Activated CD8-positive, alpha-beta memory T cell treated with anti-CD3 and anti-CD28 coated beads for 36 hours (primary cell): ENCODE results near the gene TDG. TPM values are rescaled to one million over a fixed set of nuclear protein-coding genes. Genes with fewer than 3 reads are reported as not detected.

ENCODE experiments used
- CTCF ChIA-PET: fragments of 350-600 bp; sonication (Branson Sonifier 250); formaldehyde crosslinking; loops from one replicate; lab custom pipeline; 2021; ENCODE audit warnings: antibody characterized with exemption; lab: Charles Lee
- POLR2A ChIA-PET: fragments of 350-600 bp; sonication (Branson Sonifier 250); formaldehyde crosslinking; loops from one replicate; lab custom pipeline; 2021; ENCODE audit warnings: antibody characterized with exemption; lab: Charles Lee
- total RNA-seq, 2 experiments: library from RNA; stranded (reverse); gene quantifications; one replicate each; pipeline ENCODE4 v1.2.3, GENCODE V29; 2021

The TDG gene
- total RNA-seq, 2 experiments from 2014 or later: 48.0 to 53.8 TPM

DNA sequence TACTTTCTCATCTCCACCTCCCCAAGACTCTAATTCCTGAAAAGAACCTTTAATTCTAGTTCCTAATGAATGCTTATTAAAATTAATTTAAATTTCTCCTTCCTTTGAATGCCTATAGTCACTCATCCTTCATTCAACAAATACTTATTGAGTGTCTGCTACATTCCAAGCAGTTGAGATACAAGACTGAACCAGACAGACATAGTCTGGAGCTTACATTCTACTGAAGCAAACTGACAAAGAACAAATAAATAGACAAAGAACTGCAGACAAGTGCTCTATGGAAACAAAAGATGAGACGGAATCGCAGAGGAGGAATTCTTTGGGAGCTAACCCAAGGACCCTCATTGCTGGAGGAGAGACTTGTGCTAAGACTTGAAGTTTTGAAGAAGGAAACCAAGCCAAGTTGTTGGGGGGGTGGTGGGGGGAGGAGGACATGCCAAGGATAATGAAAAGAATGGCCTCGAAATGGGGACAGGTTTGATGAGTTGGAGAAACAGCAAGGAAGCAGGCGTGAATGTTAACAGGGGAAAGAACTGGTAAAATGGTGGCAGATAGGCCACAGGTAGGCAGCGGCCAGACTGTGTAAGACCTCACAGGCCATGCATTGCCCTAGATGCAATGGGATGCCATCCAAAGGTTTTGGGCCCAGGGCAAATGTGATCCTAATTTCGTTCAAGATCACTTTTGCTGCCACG lies 9.7 kb upstream of the TDG start:
- ChIA-PET POLR2A (interaction anchor here (0.6 to 2.7 kb wide), 6 partner anchors 8 to 1259 kb away, joined by 3 to 40 read pairs (median 6); partner anchors contain the start of genes HSP90B1 and TDG), CTCF (interaction anchor here (1.1 to 1.7 kb wide), 3 partner anchors 10 to 26 kb away, joined by 3 to 12 read pairs (median 5); partner anchors contain the start of genes HSP90B1 and TDG)

DNA sequence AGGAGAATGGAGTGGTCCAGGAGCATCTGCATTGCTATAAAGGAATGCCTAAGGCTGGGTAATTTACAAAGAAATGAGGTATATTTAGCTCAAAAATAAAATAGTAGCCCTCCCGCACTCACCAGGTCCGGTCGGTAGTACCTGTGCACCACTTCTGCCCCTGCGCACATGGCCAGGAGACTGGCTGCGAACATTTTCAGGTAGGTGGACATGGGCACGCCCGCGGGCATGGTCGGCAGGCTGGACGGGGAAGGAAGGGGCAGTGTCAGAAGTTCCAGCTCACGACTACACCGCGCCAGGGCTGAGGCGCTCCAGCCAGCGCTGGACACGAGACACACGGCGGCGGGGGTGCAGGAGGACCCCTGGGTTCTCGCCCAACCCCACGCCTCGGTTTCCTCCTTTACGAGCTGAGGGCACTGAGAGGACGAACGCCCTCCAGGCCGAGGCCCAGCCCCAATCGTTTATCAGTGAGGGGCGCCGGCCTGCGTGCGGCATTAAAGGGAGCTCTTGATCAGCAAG lies 9.1 kb upstream of the TDG start:
- ChIA-PET CTCF (interaction anchor here (1.1 to 1.7 kb wide), 3 partner anchors 9 to 27 kb away, joined by 3 to 12 read pairs (median 5); partner anchors contain the start of genes HSP90B1 and TDG), POLR2A (interaction anchor here (1.1 to 2.7 kb wide), 5 partner anchors 8 to 107 kb away, joined by 5 to 40 read pairs (median 9); partner anchors contain the start of genes HSP90B1 and TDG)

DNA sequence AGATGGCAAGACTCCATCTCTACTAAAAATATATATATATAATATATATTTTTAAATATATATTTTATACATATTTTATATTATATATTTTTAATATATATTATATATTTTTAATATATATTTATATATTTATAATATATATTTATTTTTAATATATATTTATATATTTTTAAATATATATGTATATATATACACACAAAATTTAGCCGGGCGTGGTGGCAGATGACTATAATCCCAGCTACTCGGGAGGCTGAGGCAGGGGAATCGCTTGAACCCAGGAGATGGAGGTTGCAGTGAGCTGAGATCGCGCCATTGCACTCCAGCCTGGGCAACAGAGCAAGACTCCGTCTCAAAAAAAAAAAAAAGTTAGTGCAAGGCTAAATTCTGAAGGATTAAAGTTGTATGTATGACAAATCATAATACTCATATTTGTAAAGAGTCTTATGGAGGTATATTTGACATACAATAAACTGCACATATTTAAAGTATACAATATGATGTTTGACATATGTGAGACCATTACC lies 7.7 kb upstream of the TDG start:
- POLR2A ChIA-PET: interaction anchor here (2.1 to 2.7 kb wide), 2 partner anchors 8 to 28 kb away, joined by 11 to 40 read pairs; partner anchors contain the start of genes HSP90B1 and TDG

GRCh38 chr12:103958621-103959020 lies 7.1 kb upstream of the TDG start:
- POLR2A ChIA-PET: no interaction called here
- CTCF ChIA-PET: no interaction called here

More for the DNA sequence above, 7.7 kb upstream of the TDG start:
- CTCF ChIA-PET: no interaction called here

DNA sequence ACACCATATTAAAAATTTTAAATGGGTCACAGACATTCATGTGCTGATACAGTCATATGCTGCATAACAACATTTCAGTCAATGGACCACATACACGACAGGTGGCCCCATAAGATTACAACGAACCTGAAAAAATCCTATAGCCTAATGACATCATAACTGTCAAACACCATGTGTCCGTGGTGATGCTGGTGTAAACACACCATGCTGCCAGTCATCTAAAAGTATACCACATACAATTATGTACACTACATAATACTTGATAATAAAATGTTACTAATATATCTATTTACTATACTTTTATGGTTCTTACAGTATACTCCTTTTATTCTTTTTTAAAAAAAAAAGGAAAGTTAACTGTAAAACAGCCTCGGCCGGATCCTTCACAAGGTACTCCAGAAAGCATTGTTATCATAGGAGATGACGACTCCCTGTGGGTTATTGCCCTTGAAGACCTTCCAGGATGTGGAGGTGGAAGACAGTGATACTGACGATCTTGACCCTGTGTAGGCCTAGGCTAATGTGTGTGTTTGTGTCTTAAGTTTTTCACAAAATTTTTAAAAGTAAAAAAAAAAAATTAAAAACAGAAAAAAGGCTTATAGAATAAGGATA lies 5.0 kb upstream of the TDG start:
- ChIA-PET CTCF (no interaction called here), POLR2A (no interaction called here)

GRCh38 chr12:103962493-103962892 lies 3.2 kb upstream of the TDG start:
- POLR2A ChIA-PET: no interaction called here
- CTCF ChIA-PET: interaction anchor here (0.6 kb wide), 1 partner anchor 95 kb away, joined by 3 read pairs; no protein-coding TSS in a partner anchor

DNA sequence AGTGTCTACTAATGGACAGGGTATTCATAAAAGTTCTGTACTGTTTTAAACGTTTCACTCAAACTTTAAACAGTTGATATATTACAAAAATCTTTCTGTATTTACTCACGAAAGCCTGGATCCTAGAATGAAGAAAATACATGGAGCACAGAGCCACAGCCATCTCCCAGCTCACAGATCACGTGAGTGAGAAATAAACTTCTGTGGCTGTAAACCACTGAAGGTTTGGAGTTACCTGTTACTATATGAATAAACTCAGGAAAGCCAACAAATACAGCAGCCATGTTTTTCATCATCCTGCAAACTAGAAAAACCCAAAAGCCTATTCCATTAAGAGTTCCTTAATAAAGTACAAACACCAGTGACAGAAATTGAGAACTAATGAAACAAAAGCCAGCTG lies 867 bp upstream of the TDG start:
- ChIA-PET CTCF (interaction anchor here (2.0 to 2.2 kb wide), 2 partner anchors 8 to 145 kb away, joined by 5 to 12 read pairs; a partner anchor contains a TSS), POLR2A (interaction anchor here (2.6 to 3.3 kb wide), 2 partner anchors 8 to 35 kb away, joined by 33 to 40 read pairs; partner anchors contain the start of gene HSP90B1)

- POLR2A ChIA-PET: interaction anchor here (1.1 to 3.3 kb wide), 4 partner anchors 9 to 173 kb away, joined by 3 to 40 read pairs (median 20); partner anchors contain the start of genes HSP90B1 and NFYB
- CTCF ChIA-PET: interaction anchor here (0.8 to 2.2 kb wide), 6 partner anchors 8 to 144 kb away, joined by 3 to 12 read pairs (median 6); partner anchors contain the start of gene HSP90B1
These were observed 450 bp upstream of the TDG start for GRCh38 chr12:103965255-103965589.

DNA sequence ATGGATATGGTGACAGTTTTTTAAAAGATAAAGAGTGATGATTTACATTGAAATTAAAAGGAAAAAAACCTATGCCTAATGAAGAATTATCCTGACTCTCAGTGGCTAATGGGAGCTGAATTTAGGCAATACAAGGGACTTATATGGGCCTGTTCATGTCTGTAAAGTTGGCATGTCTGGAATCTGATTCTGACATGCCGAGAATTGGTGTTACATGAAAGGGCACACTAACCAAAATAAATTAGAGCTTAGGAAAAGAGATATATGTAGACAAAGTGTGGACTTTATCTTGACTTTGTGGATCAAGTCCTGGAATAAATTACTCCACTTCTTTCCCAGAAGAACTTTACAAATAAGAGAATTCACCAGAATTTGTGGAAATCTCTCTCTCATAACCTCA lies 1.1 kb downstream of the TDG start:
- CTCF ChIA-PET: interaction anchor here (0.6 to 2.2 kb wide), 5 partner anchors 10 to 1902 kb away, joined by 3 to 12 read pairs (median 5); a partner anchor contains a TSS
- POLR2A ChIA-PET: interaction anchor here (1.2 to 3.3 kb wide), 4 partner anchors 10 to 171 kb away, joined by 4 to 40 read pairs (median 18); partner anchors contain the start of genes HSP90B1, NFYB and NT5DC3

GRCh38 chr12:103969391-103969790 lies 3.7 kb downstream of the TDG start:
- ChIA-PET POLR2A (no interaction called here), CTCF (interaction anchor here (1.0 kb wide), 1 partner anchor 88 kb away, joined by 3 read pairs; no protein-coding TSS in a partner anchor)

DNA sequence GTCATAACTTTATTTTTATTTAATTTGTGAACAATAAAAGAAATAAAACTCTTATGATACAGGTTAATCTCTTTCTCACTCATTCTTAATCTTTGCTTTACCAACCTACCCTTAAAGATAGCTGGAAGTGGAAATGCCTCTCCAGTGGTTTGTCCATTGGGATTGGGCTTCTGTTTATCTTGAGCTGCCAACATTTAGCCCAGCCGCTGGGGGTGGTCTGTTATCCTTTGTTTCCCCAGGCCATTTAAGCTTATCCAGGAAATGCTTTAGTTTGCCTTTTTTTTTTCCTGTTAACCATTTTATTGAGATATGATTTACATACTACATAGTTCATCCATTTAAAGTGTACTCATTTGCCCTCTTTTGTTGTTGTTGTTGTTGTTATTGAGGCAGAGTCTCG lies 8.2 kb downstream of the TDG start:
- CTCF ChIA-PET: interaction anchor here (0.6 kb wide), 1 partner anchor 1411 kb away, joined by 3 read pairs; no protein-coding TSS in a partner anchor

DNA sequence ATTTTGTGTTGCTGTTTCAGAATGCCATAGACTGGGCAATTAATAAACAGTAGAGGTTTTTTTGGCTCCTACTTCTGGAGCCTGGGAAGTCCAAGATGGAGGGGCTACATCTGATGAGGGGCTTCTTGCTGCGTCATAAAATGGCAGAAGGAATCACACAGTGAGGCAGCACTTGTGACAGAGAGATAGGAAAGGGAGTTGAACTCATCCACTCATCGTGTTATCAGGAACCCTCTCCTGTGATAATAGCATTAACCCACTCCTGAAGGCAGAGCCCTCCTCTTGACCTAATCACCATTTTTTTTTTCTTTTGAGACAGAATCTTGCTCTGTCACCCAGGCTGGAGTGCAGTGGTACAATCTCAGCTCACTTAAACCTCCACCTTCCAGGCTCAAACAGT lies 9.7 kb downstream of the TDG start:
- ChIA-PET POLR2A (no interaction called here), CTCF (no interaction called here)

More for the DNA sequence above, 8.2 kb downstream of the TDG start:
- POLR2A ChIA-PET: no interaction called here

DNA sequence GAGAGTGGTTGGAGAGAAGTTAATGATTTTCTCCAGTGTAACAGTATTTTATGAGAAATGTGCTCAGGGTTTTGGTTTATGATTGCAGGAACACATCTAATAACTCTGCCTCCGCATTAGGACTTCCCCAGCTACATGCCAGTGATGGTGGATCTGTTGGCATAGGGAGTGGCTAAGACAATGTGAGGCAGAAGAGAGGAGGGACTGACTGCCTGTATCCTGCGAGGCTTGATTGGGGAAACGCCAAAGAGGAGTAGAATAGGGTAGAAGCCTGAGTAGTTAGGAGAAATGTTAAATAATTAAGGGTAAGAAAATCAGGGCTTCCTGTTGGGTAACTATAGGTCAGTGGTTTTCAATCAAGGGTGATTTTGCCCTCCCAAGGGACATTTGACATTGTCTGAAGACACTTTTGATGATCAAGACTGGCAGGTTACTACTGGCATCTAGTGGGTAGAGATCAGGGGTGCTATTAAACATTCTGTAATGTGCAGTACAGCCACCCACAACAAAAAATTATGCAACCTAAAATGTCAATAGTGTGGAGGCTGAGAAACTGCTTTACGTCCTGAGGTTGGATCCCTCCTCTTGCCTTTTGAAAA lies 12.8 kb downstream of the TDG start:
- ChIA-PET POLR2A (no interaction called here), CTCF (no interaction called here)

DNA sequence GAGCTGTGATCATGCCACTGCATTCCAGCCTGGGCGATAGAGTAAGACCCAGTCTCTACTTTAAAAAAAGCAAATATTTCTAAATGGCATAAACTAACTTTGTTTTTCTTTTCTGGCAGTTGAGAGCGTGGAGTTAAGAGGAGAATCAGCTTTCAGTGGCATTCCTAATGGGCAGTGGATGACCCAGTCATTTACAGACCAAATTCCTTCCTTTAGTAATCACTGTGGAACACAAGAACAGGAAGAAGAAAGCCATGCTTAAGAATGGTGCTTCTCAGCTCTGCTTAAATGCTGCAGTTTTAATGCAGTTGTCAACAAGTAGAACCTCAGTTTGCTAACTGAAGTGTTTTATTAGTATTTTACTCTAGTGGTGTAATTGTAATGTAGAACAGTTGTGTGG lies 21.2 kb downstream of the TDG start:
- ChIA-PET POLR2A (no interaction called here), CTCF (no interaction called here)

DNA sequence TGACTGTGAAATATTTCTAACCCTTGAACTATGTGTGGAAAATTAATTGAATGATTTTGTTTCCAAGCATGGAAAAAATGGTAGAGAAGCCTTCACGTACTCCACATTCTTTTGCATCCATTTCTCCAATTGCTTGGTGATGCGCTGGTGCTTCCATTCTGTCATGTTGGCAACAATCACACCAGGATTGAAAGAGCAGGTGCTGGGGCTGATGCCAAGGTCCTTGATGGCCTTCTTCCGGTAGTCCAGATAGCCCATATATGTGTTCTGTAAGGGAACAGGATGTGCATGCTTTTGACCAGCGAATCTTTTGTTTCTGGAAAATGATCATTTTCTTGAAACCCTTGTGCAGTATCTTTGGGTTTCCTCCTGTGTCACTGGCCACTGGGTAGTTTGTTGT lies 28.6 kb downstream of the TDG start:
- ChIA-PET POLR2A (no interaction called here), CTCF (no interaction called here)

GRCh38 chr12:103996595-103996994 lies 30.9 kb downstream of the TDG start:
- ChIA-PET CTCF (interaction anchor here (1.4 kb wide), 1 partner anchor 113 kb away, joined by 3 read pairs; no protein-coding TSS in a partner anchor), POLR2A (no interaction called here)

GRCh38 chr12:103997286-103997900 lies 31.7 kb downstream of the TDG start:
- CTCF ChIA-PET: interaction anchor here (1.2 to 1.4 kb wide), 2 partner anchors 112 to 132 kb away, joined by 3 read pairs; no protein-coding TSS in a partner anchor
- POLR2A ChIA-PET: no interaction called here

DNA sequence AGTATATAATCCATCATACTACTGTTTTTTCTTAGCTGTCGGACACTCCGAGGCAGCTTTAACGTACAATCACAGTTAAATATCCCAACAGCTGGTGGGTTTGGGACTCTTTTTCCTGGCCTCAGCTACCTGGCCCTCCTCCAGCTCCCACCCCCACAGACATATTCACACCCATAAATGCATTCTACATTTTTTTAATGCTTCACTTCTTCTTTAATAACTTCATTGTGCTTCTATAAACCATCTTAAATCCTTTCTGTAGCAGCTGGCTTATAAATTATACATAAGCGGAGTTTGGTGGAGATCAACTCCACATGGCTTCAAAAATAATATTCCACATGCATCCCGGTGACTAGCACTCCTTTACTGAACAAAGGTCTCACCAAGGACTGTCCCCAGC lies 33.3 kb downstream of the TDG start:
- POLR2A ChIA-PET: no interaction called here
- CTCF ChIA-PET: no interaction called here
